SK-N-SH (cell line): ENCODE measurements around the gene PEX7. TPM values are rescaled to one million over a fixed set of nuclear protein-coding genes. Genes with fewer than 3 reads are reported as not detected.

Experiments
- CTCF ChIA-PET: fragments of 300-600, 350-600 bp; formaldehyde crosslinking; extraction: SDS; loops from one replicate; lab custom pipeline; 2021; lab: Yijun Ruan, JAX
- POLR2A ChIA-PET: fragments of 350-600 bp; sonication (Branson Sonifier 250); formaldehyde crosslinking; extraction: SDS; loops from one replicate; lab custom pipeline; 2020; ENCODE audit warnings: antibody characterized with exemption, inconsistent platforms; lab: Yijun Ruan, JAX
- DNase-seq: peaks from one replicate; pipeline ENCODE4 v3.0.0; 2012
- H2AFZ ChIP-seq: fragments of 200-600 bp; sonication (generic); 2 replicates; pipeline ENCODE4 v1.8.1; 2016; ENCODE audit warnings: antibody characterized with exemption, mild to moderate bottlenecking, low read depth
- H3F3A ChIP-seq: fragments of 200-600 bp; sonication (generic); replicated peaks from 2 replicates; pipeline ENCODE3; 2016; ENCODE audit warnings: antibody characterized with exemption, mild to moderate bottlenecking; ENCODE audit not compliant: insufficient read depth
- H3K27ac ChIP-seq, 2 experiments: fragments of 200-500 bp in 1 of 2; fragments of 200-600 bp in 1 of 2; sonication (Bioruptor generic) in 1 of 2; sonication (generic), shearing (Covaris generic) in 1 of 2; 2 replicates each; pipeline versions ENCODE4 v1.5.1 to v1.6.1; 2014 to 2016; ENCODE audit warnings: low read depth in 2 of 2, inconsistent platforms in 1 of 2, low read length in 1 of 2, mild to moderate bottlenecking in 1 of 2, mixed read lengths in 1 of 2
- H3K27me3 ChIP-seq: fragments of 200-600 bp; sonication (generic), shearing (Covaris generic); 2 replicates; pipeline ENCODE4 v1.6.1; 2016; ENCODE audit warnings: mixed run types; ENCODE audit not compliant: insufficient read depth
- H3K36me3 ChIP-seq, 2 experiments: fragments of 200-500 bp in 1 of 2; fragments of 200-600 bp in 1 of 2; sonication (Bioruptor generic) in 1 of 2; sonication (generic) in 1 of 2; replicated peaks in 1 of 2; 2 replicates each; pipeline versions ENCODE3 to v1.5.1; 2014 to 2016; ENCODE audit warnings: low read length in 1 of 2, mild to moderate bottlenecking in 1 of 2; ENCODE audit not compliant: insufficient read depth in 2 of 2, control insufficient read depth in 1 of 2
- H3K4me1 ChIP-seq, 2 experiments: fragments of 200-500 bp in 1 of 2; fragments of 200-600 bp in 1 of 2; sonication (Bioruptor generic) in 1 of 2; sonication (generic), shearing (Covaris generic) in 1 of 2; 2 replicates each; pipeline versions ENCODE4 v1.5.1 to v1.6.1; 2014 to 2016; ENCODE audit warnings: low read depth in 1 of 2, low read length in 1 of 2, mixed run types in 1 of 2; ENCODE audit not compliant: insufficient read depth in 2 of 2, control insufficient read depth in 1 of 2
- H3K4me2 ChIP-seq: fragments of 200-600 bp; sonication (generic), shearing (Covaris generic); 2 replicates; pipeline ENCODE4 v1.6.1; 2017; ENCODE audit warnings: mixed run types
- H3K4me3 ChIP-seq, 2 experiments: fragments of 200-500 bp in 1 of 2; fragments of 200-600 bp in 1 of 2; sonication (Bioruptor generic) in 1 of 2; sonication (generic), shearing (Covaris generic) in 1 of 2; 2 replicates each; pipeline versions ENCODE4 v1.5.1 to v1.8.1; 2014 to 2016; ENCODE audit warnings: low read depth in 2 of 2, inconsistent platforms in 1 of 2, low read length in 1 of 2, mild to moderate bottlenecking in 1 of 2, mixed read lengths in 1 of 2, moderate library complexity in 1 of 2
- H3K79me2 ChIP-seq: fragments of 200-600 bp; sonication (generic); 2 replicates; pipeline ENCODE4 v1.8.1; 2017; ENCODE audit warnings: mild to moderate bottlenecking; ENCODE audit not compliant: insufficient read depth
- H3K9ac ChIP-seq: fragments of 200-600 bp; sonication (generic); 2 replicates; pipeline ENCODE4 v1.6.1; 2017; ENCODE audit warnings: mixed run types
- H3K9me2 ChIP-seq: fragments of 200-600 bp; sonication (generic); 2 replicates; pipeline ENCODE4 v1.6.1; 2017; ENCODE audit warnings: mixed run types
- H3K9me3 ChIP-seq: fragments of 200-600 bp; sonication (generic); 2 replicates; pipeline ENCODE4 v1.6.1; 2017; ENCODE audit warnings: mixed run types, mild to moderate bottlenecking, moderate library complexity
- H4K20me1 ChIP-seq: fragments of 200-600 bp; sonication (generic); 2 replicates; pipeline ENCODE4 v1.6.1; 2017; ENCODE audit warnings: mild to moderate bottlenecking, mixed run types; ENCODE audit not compliant: insufficient read depth
- CHD2 ChIP-seq: fragments of 150-350 bp; IDR thresholded peaks from 2 replicates; pipeline ENCODE4 v1.6.1; 2018; ENCODE audit warnings: low read length; ENCODE audit not compliant: partially characterized antibody
- FOXJ3 ChIP-seq: sonication (generic); formaldehyde crosslinking; IDR thresholded peaks from 2 replicates; pipeline ENCODE4 v1.5.1; 2020; ENCODE audit warnings: mild to moderate bottlenecking, missing genetic modification reagents
- FOXM1 ChIP-seq: IDR thresholded peaks from 2 replicates; pipeline ENCODE4 v1.4.0; 2012; ENCODE audit warnings: low read depth, mild to moderate bottlenecking
- GABPA ChIP-seq: IDR thresholded peaks from 2 replicates; pipeline ENCODE4 v1.4.0; 2012; ENCODE audit warnings: low read depth, mild to moderate bottlenecking
- GATA2 ChIP-seq: sonication (generic); formaldehyde crosslinking; IDR thresholded peaks from 2 replicates; pipeline ENCODE4 v1.5.0; 2020; ENCODE audit warnings: mild to moderate bottlenecking, missing genetic modification reagents
- JUND ChIP-seq: IDR thresholded peaks from 2 replicates; pipeline ENCODE4 v1.4.0; 2012
- NFIC ChIP-seq: IDR thresholded peaks from 2 replicates; pipeline ENCODE4 v1.4.0; 2012; ENCODE audit warnings: borderline replicate concordance
- RAD21 ChIP-seq: IDR thresholded peaks from 2 replicates; pipeline ENCODE4 v1.6.1; 2012; ENCODE audit warnings: mild to moderate bottlenecking, low read length
- RCOR1 ChIP-seq: fragments of 150-350 bp; IDR thresholded peaks from 2 replicates; pipeline ENCODE4 v1.6.1; 2017; ENCODE audit warnings: antibody characterized with exemption, low read length
- RFX5 ChIP-seq: IDR thresholded peaks from 2 replicates; pipeline ENCODE4 v1.6.1; 2012; ENCODE audit warnings: mild to moderate bottlenecking, improper control_type of control experiment, low read length
- SMC3 ChIP-seq: IDR thresholded peaks from 2 replicates; pipeline ENCODE4 v1.6.1; 2012; ENCODE audit warnings: low read depth, low read length, improper control_type of control experiment
- TAF1 ChIP-seq: IDR thresholded peaks from 2 replicates; pipeline ENCODE4 v1.6.1; 2012; ENCODE audit warnings: low read depth, mild to moderate bottlenecking, low read length, moderate library complexity, borderline replicate concordance
- WGBS: methylation state at CpG from one replicate; pipeline ENCODE4 v1.1.6; 2017; ENCODE audit warnings: low lambda C conversion rate; 5-methylcytosine and 5-hydroxymethylcytosine counted together
- polyA plus RNA-seq, 3 experiments: library from polyadenylated mRNA; depleted of rRNA; stranded (reverse); fragments of >200 nt; gene quantifications; 2 replicates each; pipeline ENCODE4 v1.2.3, GENCODE V29; 2012
- TF ChIP-seq, protein P1 (sequence below): fragments of 200-600 bp; sonication (generic); IDR thresholded peaks from 2 replicates; pipeline ENCODE4 v1.6.1; 2017; ENCODE audit warnings: antibody characterized with exemption, mild to moderate bottlenecking, moderate library complexity
- TF ChIP-seq, protein P2 (sequence below): fragments of 150-350 bp; IDR thresholded peaks from 2 replicates; pipeline ENCODE4 v1.6.1; 2016; ENCODE audit warnings: mild to moderate bottlenecking, low read depth, low read length
- TF ChIP-seq, protein P3 (sequence below): IDR thresholded peaks from 2 replicates; pipeline ENCODE4 v1.6.1; 2012; ENCODE audit warnings: mild to moderate bottlenecking, low read depth, low read length, moderate library complexity

PEX7 gene
- polyA plus RNA-seq, 1 of the 3 experiments (the other 2 are of a cell fraction) = 10.8 TPM

DNA sequence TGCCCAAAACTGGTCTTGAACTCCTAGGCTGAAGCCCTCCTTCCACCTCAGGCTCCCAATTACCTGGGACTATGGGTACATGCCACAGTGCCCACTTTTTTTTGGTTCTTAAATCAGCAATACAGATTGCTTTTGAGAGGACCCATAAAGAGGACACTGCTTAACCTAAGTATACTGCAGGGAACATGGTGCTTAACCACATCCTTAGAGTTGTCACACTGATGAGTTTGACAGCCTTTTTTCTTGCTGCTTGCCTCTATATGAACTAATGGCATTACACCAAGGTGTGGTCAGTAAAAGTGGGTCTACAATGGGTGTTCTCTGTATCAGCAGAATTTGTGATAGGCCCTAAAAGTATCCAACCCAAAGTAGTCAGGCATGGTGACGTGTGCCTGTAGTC is 92.6 kb downstream of the PEX7 start:
- Histone ChIP-seq H3K27me3 (no peaks in the 10 kb centered on the region), H2AFZ (no peak overlapping the region), H4K20me1 (no peaks in the 10 kb centered on the region), H3K4me1 (peaks cover 0 to 14% of the 10 kb centered on the region in 2 experiments; a peak in 1 of 4 replicates), H3K4me2 (no peak overlapping the region), H3K9me2 (no peaks in the 10 kb centered on the region), H3K27ac (peak overlapping the region in 1 of 2 experiments; percentile 3; a peak in 1 of 4 replicates), H3K79me2 (no peaks in the 10 kb centered on the region), H3K9me3 (no peaks in the 10 kb centered on the region), H3K9ac (no peak overlapping the region), H3K4me3 (no peak overlapping the region), H3F3A (peaks cover 7% of the 10 kb centered on the region), H3K36me3 (peaks cover 0 to 17% of the 10 kb centered on the region in 2 experiments)
- DNase-seq = no peak
- CTCF ChIA-PET = no interaction called here
- no peak for TF ChIP-seq FOXJ3 (CRISPR knock-in tag)
- WGBS = no CpG with 5 or more reads among the region's 1 CpG
- POLR2A ChIA-PET = no interaction called here

DNA sequence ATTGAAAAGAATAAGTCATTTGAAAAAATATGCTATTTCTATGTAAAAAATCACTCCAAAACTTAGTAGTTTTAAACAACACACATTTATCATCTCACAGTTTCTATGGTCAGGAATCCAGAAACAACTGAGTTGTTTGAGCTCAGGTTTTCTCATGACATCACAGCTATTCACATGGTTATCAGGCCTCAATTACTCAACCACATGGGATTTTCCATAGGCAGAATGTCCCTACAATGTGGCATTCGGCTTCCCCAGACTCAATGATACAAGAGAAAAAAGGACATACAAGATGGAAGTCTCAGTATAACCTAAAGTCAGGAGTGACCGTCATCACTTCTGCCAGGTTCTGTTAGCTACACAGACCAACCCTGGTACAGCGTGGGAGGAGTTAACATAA is 96.3 kb downstream of the PEX7 start:
- no peak for TF ChIP-seq FOXJ3 (CRISPR knock-in tag)
- no peak for TF ChIP-seq TAF1
- no peak for TF ChIP-seq RAD21
- TF ChIP-seq FOXM1 = no peak
- TF ChIP-seq JUND = no peak
- no peak for TF ChIP-seq RFX5
- TF ChIP-seq, protein P1, sequence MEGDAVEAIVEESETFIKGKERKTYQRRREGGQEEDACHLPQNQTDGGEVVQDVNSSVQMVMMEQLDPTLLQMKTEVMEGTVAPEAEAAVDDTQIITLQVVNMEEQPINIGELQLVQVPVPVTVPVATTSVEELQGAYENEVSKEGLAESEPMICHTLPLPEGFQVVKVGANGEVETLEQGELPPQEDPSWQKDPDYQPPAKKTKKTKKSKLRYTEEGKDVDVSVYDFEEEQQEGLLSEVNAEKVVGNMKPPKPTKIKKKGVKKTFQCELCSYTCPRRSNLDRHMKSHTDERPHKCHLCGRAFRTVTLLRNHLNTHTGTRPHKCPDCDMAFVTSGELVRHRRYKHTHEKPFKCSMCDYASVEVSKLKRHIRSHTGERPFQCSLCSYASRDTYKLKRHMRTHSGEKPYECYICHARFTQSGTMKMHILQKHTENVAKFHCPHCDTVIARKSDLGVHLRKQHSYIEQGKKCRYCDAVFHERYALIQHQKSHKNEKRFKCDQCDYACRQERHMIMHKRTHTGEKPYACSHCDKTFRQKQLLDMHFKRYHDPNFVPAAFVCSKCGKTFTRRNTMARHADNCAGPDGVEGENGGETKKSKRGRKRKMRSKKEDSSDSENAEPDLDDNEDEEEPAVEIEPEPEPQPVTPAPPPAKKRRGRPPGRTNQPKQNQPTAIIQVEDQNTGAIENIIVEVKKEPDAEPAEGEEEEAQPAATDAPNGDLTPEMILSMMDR = no peak
- no peak for TF ChIP-seq GABPA
- TF ChIP-seq SMC3 = no peak
- TF ChIP-seq CHD2 = no peak
- TF ChIP-seq NFIC = no peak
- TF ChIP-seq, protein P2, sequence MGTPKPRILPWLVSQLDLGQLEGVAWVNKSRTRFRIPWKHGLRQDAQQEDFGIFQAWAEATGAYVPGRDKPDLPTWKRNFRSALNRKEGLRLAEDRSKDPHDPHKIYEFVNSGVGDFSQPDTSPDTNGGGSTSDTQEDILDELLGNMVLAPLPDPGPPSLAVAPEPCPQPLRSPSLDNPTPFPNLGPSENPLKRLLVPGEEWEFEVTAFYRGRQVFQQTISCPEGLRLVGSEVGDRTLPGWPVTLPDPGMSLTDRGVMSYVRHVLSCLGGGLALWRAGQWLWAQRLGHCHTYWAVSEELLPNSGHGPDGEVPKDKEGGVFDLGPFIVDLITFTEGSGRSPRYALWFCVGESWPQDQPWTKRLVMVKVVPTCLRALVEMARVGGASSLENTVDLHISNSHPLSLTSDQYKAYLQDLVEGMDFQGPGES = no peak
- TF ChIP-seq, protein P3, sequence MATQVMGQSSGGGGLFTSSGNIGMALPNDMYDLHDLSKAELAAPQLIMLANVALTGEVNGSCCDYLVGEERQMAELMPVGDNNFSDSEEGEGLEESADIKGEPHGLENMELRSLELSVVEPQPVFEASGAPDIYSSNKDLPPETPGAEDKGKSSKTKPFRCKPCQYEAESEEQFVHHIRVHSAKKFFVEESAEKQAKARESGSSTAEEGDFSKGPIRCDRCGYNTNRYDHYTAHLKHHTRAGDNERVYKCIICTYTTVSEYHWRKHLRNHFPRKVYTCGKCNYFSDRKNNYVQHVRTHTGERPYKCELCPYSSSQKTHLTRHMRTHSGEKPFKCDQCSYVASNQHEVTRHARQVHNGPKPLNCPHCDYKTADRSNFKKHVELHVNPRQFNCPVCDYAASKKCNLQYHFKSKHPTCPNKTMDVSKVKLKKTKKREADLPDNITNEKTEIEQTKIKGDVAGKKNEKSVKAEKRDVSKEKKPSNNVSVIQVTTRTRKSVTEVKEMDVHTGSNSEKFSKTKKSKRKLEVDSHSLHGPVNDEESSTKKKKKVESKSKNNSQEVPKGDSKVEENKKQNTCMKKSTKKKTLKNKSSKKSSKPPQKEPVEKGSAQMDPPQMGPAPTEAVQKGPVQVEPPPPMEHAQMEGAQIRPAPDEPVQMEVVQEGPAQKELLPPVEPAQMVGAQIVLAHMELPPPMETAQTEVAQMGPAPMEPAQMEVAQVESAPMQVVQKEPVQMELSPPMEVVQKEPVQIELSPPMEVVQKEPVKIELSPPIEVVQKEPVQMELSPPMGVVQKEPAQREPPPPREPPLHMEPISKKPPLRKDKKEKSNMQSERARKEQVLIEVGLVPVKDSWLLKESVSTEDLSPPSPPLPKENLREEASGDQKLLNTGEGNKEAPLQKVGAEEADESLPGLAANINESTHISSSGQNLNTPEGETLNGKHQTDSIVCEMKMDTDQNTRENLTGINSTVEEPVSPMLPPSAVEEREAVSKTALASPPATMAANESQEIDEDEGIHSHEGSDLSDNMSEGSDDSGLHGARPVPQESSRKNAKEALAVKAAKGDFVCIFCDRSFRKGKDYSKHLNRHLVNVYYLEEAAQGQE = no peak
- no peak for TF ChIP-seq GATA2 (CRISPR knock-in tag)
- no peak for TF ChIP-seq RCOR1
- TF ChIP-seq, all 33 proteins: peak for 0
- no peak for DNase-seq
- H3K36me3 ChIP-seq = peaks cover 0 to 10% of the 10 kb centered on the region in 2 experiments
- no peak overlapping the region for H3K4me3 ChIP-seq
- no peaks in the 10 kb centered on the region for H3K9me3 ChIP-seq
- no peak overlapping the region for H3K9ac ChIP-seq
- H3K27ac ChIP-seq = peak overlapping the region in 1 of 2 experiments; percentile 11; a peak in 1 of 4 replicates
- H3K27me3 ChIP-seq = peaks cover 12% of the 10 kb centered on the region; the same call in 1 of the 2 replicates
- peaks cover 8% of the 10 kb centered on the region for H3F3A ChIP-seq
- no peaks in the 10 kb centered on the region for H3K79me2 ChIP-seq
- no peaks in the 10 kb centered on the region for H4K20me1 ChIP-seq
- no peaks in the 10 kb centered on the region for H3K9me2 ChIP-seq
- H3K4me1 ChIP-seq = peaks cover 0 to 34% of the 10 kb centered on the region in 2 experiments; a peak in 1 of 4 replicates
- ChIA-PET POLR2A (interaction anchor here (8.7 kb wide), 1 partner anchor 51 kb away, joined by 92 read pairs; no protein-coding TSS in a partner anchor), CTCF (interaction anchor here (1.7 kb wide), 1 partner anchor 73 kb away, joined by 5 read pairs; no protein-coding TSS in a partner anchor)
- no peak overlapping the region for H3K4me2 ChIP-seq
- no peak overlapping the region for H2AFZ ChIP-seq
- 97% methylated on average over 3 of the region's 3 CpGs for WGBS
